Measurements from ENCODE around the gene AFF3.

DNA sequence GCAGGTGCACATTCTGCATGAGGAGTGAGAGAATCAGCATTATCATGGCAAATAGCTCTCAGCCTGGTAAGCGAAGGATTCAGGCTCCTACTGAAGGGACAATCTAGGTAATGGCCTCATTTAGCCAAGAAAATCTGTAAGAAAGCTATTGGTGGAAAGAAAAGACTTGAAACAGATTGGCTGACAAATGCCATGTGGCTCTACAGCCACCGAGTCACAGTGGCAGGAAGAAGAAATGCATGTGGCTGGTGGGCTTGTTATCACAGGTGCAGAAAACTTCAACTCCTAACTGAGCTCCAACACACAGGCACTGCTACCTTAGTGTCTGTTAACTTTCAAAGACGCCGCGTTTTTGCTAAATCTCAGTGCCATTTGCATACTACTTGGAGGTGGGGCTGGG lies 592.0 kb downstream of the AFF3 start:
- no peak for TF ChIP-seq CTCF (IDR thresholded peaks at IDR 0.05)
- no peak for TF ChIP-seq EP300 (IDR thresholded peaks at IDR 0.05)
- TF ChIP-seq POLR2AphosphoS5 (IDR thresholded peaks at IDR 0.05): no peak

Measured in stomach (tissue), 4 donors.